IMR-90 (cell line): Measurements from ENCODE around the gene AREL1.

Experiments used
- CEBPB ChIP-seq: IDR thresholded peaks from 2 replicates; pipeline ENCODE4 v1.6.1; 2012; ENCODE audit warnings: low read depth, low read length, improper control_type of control experiment
- CHD1 ChIP-seq: IDR thresholded peaks from 2 replicates; pipeline ENCODE4 v1.6.1; 2012; ENCODE audit warnings: low read depth, low read length, improper control_type of control experiment
- CTCF ChIP-seq: conservative IDR thresholded peaks from 2 replicates; pipeline ENCODE4 v1.5.1; 2012; ENCODE audit warnings: mild to moderate bottlenecking, low read depth, low read length, improper control_type of control experiment
- ELK1 ChIP-seq: fragments of 150-350 bp; IDR thresholded peaks from 2 replicates; pipeline ENCODE4 v1.6.1; 2016; ENCODE audit warnings: low read depth, mild to moderate bottlenecking, low read length, moderate library complexity, borderline replicate concordance
- MAFK ChIP-seq: IDR thresholded peaks from 2 replicates; pipeline ENCODE4 v1.6.1; 2012; ENCODE audit warnings: low read depth, low read length, improper control_type of control experiment
- MXI1 ChIP-seq: IDR thresholded peaks from 2 replicates; pipeline ENCODE4 v1.6.1; 2012; ENCODE audit warnings: low read depth, mild to moderate bottlenecking, low read length, moderate library complexity, borderline replicate concordance
- NFE2L2 ChIP-seq: fragments of 150-350 bp; IDR thresholded peaks from 2 replicates; pipeline ENCODE4 v1.6.1; 2016; ENCODE audit warnings: low read depth, mild to moderate bottlenecking, low read length
- POLR2A ChIP-seq: IDR thresholded peaks from 2 replicates; pipeline ENCODE4 v1.6.1; 2012; ENCODE audit warnings: mild to moderate bottlenecking, low read depth, low read length
- RAD21 ChIP-seq: IDR thresholded peaks from 2 replicates; pipeline ENCODE4 v1.6.1; 2012; ENCODE audit warnings: low read length, improper control_type of control experiment
- RCOR1 ChIP-seq: IDR thresholded peaks from 2 replicates; pipeline ENCODE4 v1.6.1; 2012; ENCODE audit warnings: mild to moderate bottlenecking, low read length, improper control_type of control experiment; ENCODE audit not compliant: insufficient replicate concordance
- SMC3 ChIP-seq: fragments of 150-350 bp; IDR thresholded peaks from 2 replicates; pipeline ENCODE4 v1.6.1; 2016; ENCODE audit warnings: low read depth, mild to moderate bottlenecking, antibody characterized with exemption, low read length, moderate library complexity

GRCh38 chr14:74712499-74713394 lies at the start of gene AREL1, which contains the start of gene FCF1:
- TF ChIP-seq POLR2A = peak; percentile 75
- TF ChIP-seq CTCF = no peak
- no peak for TF ChIP-seq SMC3
- TF ChIP-seq RCOR1 = no peak
- TF ChIP-seq CHD1 = no peak
- TF ChIP-seq ELK1 = no peak
- TF ChIP-seq NFE2L2 = no peak
- peak; percentile 87 for TF ChIP-seq CEBPB
- peak; percentile 79; the same call in 1 of the 2 replicates for TF ChIP-seq MXI1
- TF ChIP-seq RAD21 = no peak; the same call in 1 of the 2 replicates
- TF ChIP-seq MAFK = no peak
